H1 (cell line): Measurements from ENCODE around the gene PATL2. TPM values are rescaled to one million over a fixed set of nuclear protein-coding genes. Genes with fewer than 3 reads are reported as not detected.

Experiments used
- CTCF ChIA-PET: fragments of 300-600 bp; sonication (Branson Sonifier 250); formaldehyde crosslinking; loops from one replicate; lab custom pipeline; 2021; ENCODE audit not compliant: partially characterized antibody; lab: Charles Lee
- POLR2A ChIA-PET: fragments of 300-600 bp; sonication (Branson Sonifier 250); formaldehyde crosslinking; loops from one replicate; lab custom pipeline; 2021; ENCODE audit warnings: inconsistent platforms; ENCODE audit not compliant: partially characterized antibody; lab: Charles Lee
- DNase-seq, 2 experiments: peaks; one replicate each; pipeline versions ENCODE4 v3.0.0 to v3.0.0-alpha.2; 2010 to 2022; ENCODE audit warnings: low spot score in 2 of 2, low read depth in 1 of 2, mixed read lengths in 1 of 2
- FAIRE-seq: peaks from 2 replicates; lab custom pipeline; 2011; peaks lifted over from hg19 to GRCh38; lab: Jason Lieb, UNC
- H2AFZ ChIP-seq: 2 replicates; pipeline ENCODE4 v1.8.1; 2012; ENCODE audit warnings: low read length, inconsistent platforms
- H2AK5ac ChIP-seq: 2 replicates; pipeline ENCODE4 v1.6.1; 2013; ENCODE audit warnings: low read depth, low read length
- H2BK120ac ChIP-seq: replicated peaks from 2 replicates; pipeline ENCODE3; 2013; ENCODE audit warnings: low read depth, low read length, inconsistent platforms
- H2BK12ac ChIP-seq: 2 replicates; pipeline ENCODE4 v1.6.1; 2013; ENCODE audit warnings: low read depth, low read length
- H2BK15ac ChIP-seq: 2 replicates; pipeline ENCODE4 v1.6.1; 2013; ENCODE audit warnings: low read length
- H2BK20ac ChIP-seq: 2 replicates; pipeline ENCODE4 v1.6.1; 2013; ENCODE audit warnings: low read length
- H2BK5ac ChIP-seq: 2 replicates; pipeline ENCODE4 v1.6.1; 2013; ENCODE audit warnings: low read depth, low read length
- H3K14ac ChIP-seq: 2 replicates; pipeline ENCODE4 v1.6.1; 2013; ENCODE audit warnings: inconsistent platforms; ENCODE audit not compliant: insufficient read length
- H3K18ac ChIP-seq: 2 replicates; pipeline ENCODE4 v1.6.1; 2013; ENCODE audit warnings: low read length; ENCODE audit errors: extremely low read depth
- H3K23ac ChIP-seq: 2 replicates; pipeline ENCODE4 v1.6.1; 2013; ENCODE audit warnings: inconsistent platforms; ENCODE audit not compliant: insufficient read length
- H3K23me2 ChIP-seq: 2 replicates; pipeline ENCODE4 v1.6.1; 2013; ENCODE audit warnings: low read depth, low read length
- H3K27ac ChIP-seq: 2 replicates; pipeline ENCODE4 v1.6.1; 2011; ENCODE audit warnings: low read depth, low read length, inconsistent platforms
- H3K27me3 ChIP-seq, 4 experiments: replicated peaks in 1 of 4; 1 replicate in 1 of 4; 2 replicates in 3 of 4; pipeline versions ENCODE4 v1.6.1 to v1.8.1; 2011 to 2013; ENCODE audit warnings: low read length in 3 of 4, mild to moderate bottlenecking in 3 of 4, inconsistent platforms in 2 of 4, mixed read lengths in 2 of 4, moderate library complexity in 1 of 4; ENCODE audit not compliant: control insufficient read depth in 3 of 4, insufficient read depth in 3 of 4; ENCODE audit errors: extremely low read depth in 1 of 4
- H3K36me3 ChIP-seq, 4 experiments: 2 replicates each; pipeline versions ENCODE4 v1.6.1 to v1.8.1; 2011 to 2013; ENCODE audit warnings: mild to moderate bottlenecking in 4 of 4, low read length in 3 of 4, moderate library complexity in 2 of 4, control low read depth in 1 of 4, inconsistent platforms in 1 of 4; ENCODE audit not compliant: insufficient read depth in 4 of 4, control insufficient read depth in 2 of 4
- H3K4ac ChIP-seq: replicated peaks from 2 replicates; pipeline ENCODE3; 2013; ENCODE audit warnings: low read length, low read depth, mixed read lengths, inconsistent platforms; ENCODE audit not compliant: insufficient read length
- H3K4me1 ChIP-seq, 4 experiments: replicated peaks in 1 of 4; 1 replicate in 1 of 4; 2 replicates in 3 of 4; pipeline versions ENCODE4 v1.6.1 to v1.8.1; 2011 to 2013; ENCODE audit warnings: low read length in 3 of 4, inconsistent platforms in 2 of 4, mixed read lengths in 1 of 4; ENCODE audit not compliant: insufficient read depth in 4 of 4, control insufficient read depth in 3 of 4
- H3K4me2 ChIP-seq, 2 experiments: 2 replicates each; pipeline versions ENCODE4 v1.6.1 to v1.8.1; 2011 to 2013; ENCODE audit warnings: low read depth in 2 of 2, low read length in 2 of 2, control low read depth in 1 of 2, inconsistent platforms in 1 of 2, mild to moderate bottlenecking in 1 of 2; ENCODE audit not compliant: insufficient read depth in 1 of 2
- H3K4me3 ChIP-seq, 4 experiments: fragments of 200-600, 300-600 bp in 1 of 4; sonication (generic), shearing (Covaris generic), sonication (Bioruptor Twin) in 1 of 4; 2 replicates each; pipeline versions ENCODE4 v1.5.1 to v1.8.1; 2011 to 2016; ENCODE audit warnings: low read length in 4 of 4, low read depth in 3 of 4, control low read depth in 2 of 4, inconsistent platforms in 2 of 4, mild to moderate bottlenecking in 2 of 4, mixed read lengths in 1 of 4, moderate library complexity in 1 of 4; ENCODE audit not compliant: insufficient read depth in 2 of 4; ENCODE audit errors: extremely low read depth in 1 of 4
- H3K56ac ChIP-seq: replicated peaks from 2 replicates; pipeline ENCODE3; 2013; ENCODE audit warnings: low read depth, mild to moderate bottlenecking, mixed read lengths, low read length, inconsistent platforms; ENCODE audit not compliant: insufficient read length
- H3K79me1 ChIP-seq: 2 replicates; pipeline ENCODE4 v1.6.1; 2013; ENCODE audit warnings: low read depth, low read length, control low read depth
- H3K79me2 ChIP-seq, 2 experiments: 2 replicates each; pipeline versions ENCODE4 v1.6.1 to v1.8.1; 2012 to 2013; ENCODE audit warnings: low read length in 2 of 2, mild to moderate bottlenecking in 2 of 2, inconsistent platforms in 1 of 2; ENCODE audit not compliant: insufficient read depth in 2 of 2, control insufficient read depth in 1 of 2
- H3K9ac ChIP-seq, 4 experiments: replicated peaks in 1 of 4; 1 replicate in 1 of 4; 2 replicates in 3 of 4; pipeline versions ENCODE4 v1.6.1 to v1.8.1; 2011 to 2013; ENCODE audit warnings: low read depth in 3 of 4, low read length in 3 of 4, control low read depth in 2 of 4, mild to moderate bottlenecking in 2 of 4, moderate library complexity in 2 of 4, inconsistent platforms in 1 of 4; ENCODE audit errors: extremely low read depth in 1 of 4
- H3K9me3 ChIP-seq, 2 experiments: 2 replicates each; pipeline versions ENCODE4 v1.6.1 to v1.8.1; 2012 to 2013; ENCODE audit warnings: mild to moderate bottlenecking in 2 of 2, moderate library complexity in 2 of 2, control low read depth in 1 of 2, inconsistent platforms in 1 of 2, low read depth in 1 of 2, low read length in 1 of 2, mixed read lengths in 1 of 2; ENCODE audit not compliant: insufficient read depth in 2 of 2
- H4K20me1 ChIP-seq, 2 experiments: replicated peaks in 1 of 2; 2 replicates each; pipeline versions ENCODE3 to v1.8.1; 2011 to 2013; ENCODE audit warnings: inconsistent platforms in 2 of 2, low read length in 2 of 2, mild to moderate bottlenecking in 1 of 2; ENCODE audit not compliant: insufficient read depth in 2 of 2, control insufficient read depth in 1 of 2
- H4K5ac ChIP-seq: 2 replicates; pipeline ENCODE4 v1.6.1; 2013; ENCODE audit warnings: low read length, low read depth, mixed read lengths, inconsistent platforms; ENCODE audit not compliant: insufficient read length
- H4K8ac ChIP-seq: 2 replicates; pipeline ENCODE4 v1.8.0; 2013; ENCODE audit warnings: mild to moderate bottlenecking, moderate library complexity, low read length, inconsistent platforms; ENCODE audit not compliant: insufficient read depth; ENCODE audit errors: extremely low read depth
- H4K91ac ChIP-seq: replicated peaks from 2 replicates; pipeline ENCODE3; 2013; ENCODE audit warnings: low read length, mixed read lengths, inconsistent platforms; ENCODE audit not compliant: insufficient read length
- GABPA ChIP-seq: IDR thresholded peaks from 2 replicates; pipeline ENCODE4 v1.6.1; 2011; ENCODE audit warnings: mild to moderate bottlenecking, low read length, moderate library complexity, borderline replicate concordance; ENCODE audit not compliant: insufficient read depth
- KDM4A ChIP-seq: IDR thresholded peaks from one replicate; pipeline ENCODE4 v1.7.1; 2012; ENCODE audit warnings: low read depth, mild to moderate bottlenecking, moderate library complexity, low read length, inconsistent platforms; ENCODE audit not compliant: severe bottlenecking
- NANOG ChIP-seq: IDR thresholded peaks from 2 replicates; pipeline ENCODE4 v1.6.1; 2011; ENCODE audit warnings: low read length, low read depth, mild to moderate bottlenecking, inconsistent platforms; ENCODE audit not compliant: insufficient read depth, poor library complexity, severe bottlenecking
- POLR2AphosphoS5 ChIP-seq: IDR thresholded peaks from 2 replicates; pipeline ENCODE4 v1.6.1; 2011; ENCODE audit warnings: low read depth, low read length
- RXRA ChIP-seq: IDR thresholded peaks from 2 replicates; pipeline ENCODE4 v1.6.1; 2011; ENCODE audit warnings: low read depth, mild to moderate bottlenecking, low read length, moderate library complexity; ENCODE audit not compliant: insufficient read depth
- SIRT6 ChIP-seq: IDR thresholded peaks from one replicate; pipeline ENCODE4 v1.7.1; 2012; ENCODE audit warnings: low read length, inconsistent platforms
- WGBS, 2 experiments: shearing (Covaris generic) in 1 of 2; methylation state at CpG; one replicate each; pipeline versions ENCODE4 v1.1.6 to v1.1.7; 2013 to 2015; ENCODE audit warnings: low lambda C conversion rate in 2 of 2, mixed read lengths in 2 of 2, inconsistent platforms in 1 of 2, low coverage in 1 of 2, missing lambda C conversion rate in 1 of 2; ENCODE audit not compliant: insufficient replicate concordance in 2 of 2, insufficient coverage in 1 of 2, insufficient read length in 1 of 2; ENCODE audit errors: extremely low coverage in 1 of 2, missing lambda C conversion rate in 1 of 2; 5-methylcytosine and 5-hydroxymethylcytosine counted together
- polyA plus RNA-seq, 7 experiments: library from polyadenylated mRNA; depleted of rRNA in 3 of 7; stranded (reverse) in 5 of 7; unstranded in 2 of 7; fragments of >200 nt in 5 of 7; fragments of 200-250 nt in 2 of 7; gene quantifications; 1 replicate in 5 of 7; 2 replicates in 1 of 7; 4 replicates in 1 of 7; pipeline versions ENCODE4 v1.2.1 to v1.2.3, GENCODE V29; 2011 to 2013; ENCODE audit warnings: missing spikeins in 2 of 7, mixed read lengths in 2 of 7
- total RNA-seq: library from RNA; stranded (reverse); fragmentation: NEBNext Ultra II Directional; extraction: Animal tissue kit (Norgen Biotek cat#: 25700); gene quantifications from 2 replicates; pipeline ENCODE4 v1.2.1, GENCODE V29; 2021

PATL2 gene
- total and polyA plus RNA-seq, 2 of the 8 experiments (the other 6 are each of a cell fraction or from before 2014, with no cell fraction given) = 0.65 to 1.3 TPM

- ChIA-PET POLR2A (no interaction called here), CTCF (interaction anchor here (0.9 kb wide), 1 partner anchor 81 kb away, joined by 5 read pairs; no protein-coding TSS in a partner anchor)
- Histone ChIP-seq H3K4me1 (no peaks in the 10 kb centered on the region), H2BK120ac (no peak overlapping the region), H3K56ac (no peak overlapping the region), H2BK5ac (no peak overlapping the region), H2BK15ac (no peak overlapping the region), H3K36me3 (peaks cover 2 to 41% (median 16%) of the 10 kb centered on the region in 4 experiments; a peak in 7 of 8 replicates), H3K18ac (no peak overlapping the region), H3K27ac (no peak overlapping the region), H2AK5ac (no peak overlapping the region), H2AFZ (no peak overlapping the region), H3K23me2 (no peaks in the 10 kb centered on the region), H3K9ac (no peak overlapping the region), H2BK12ac (no peak overlapping the region), H4K91ac (no peak overlapping the region), H4K8ac (no peak overlapping the region), H2BK20ac (no peak overlapping the region), H3K23ac (no peak overlapping the region), H3K14ac (no peak overlapping the region), H3K4me3 (no peak overlapping the region), H4K5ac (no peak overlapping the region), H3K79me2 (peaks cover 0 to 9% of the 10 kb centered on the region in 2 experiments; a peak in 2 of 4 replicates), H3K9me3 (no peaks in the 10 kb centered on the region), H3K4ac (no peak overlapping the region), H3K4me2 (no peak overlapping the region), H4K20me1 (no peaks in the 10 kb centered on the region), H3K79me1 (no peaks in the 10 kb centered on the region), H3K27me3 (no peaks in the 10 kb centered on the region)
- FAIRE-seq (no peak), DNase-seq (no peak)
- WGBS, 2 experiments = 95% methylated on average over 3 of the region's 3 CpGs; no CpG with 5 or more reads in 1 of the 2 experiments
- TF ChIP-seq GABPA (no peak), NANOG (no peak), RXRA (no peak), KDM4A (no peak), POLR2AphosphoS5 (no peak), SIRT6 (no peak)
Observed at GRCh38 chr15:44656913-44657312, 54.2 kb downstream of the PATL2 start.
